ENCODE results near the gene DOK5. TPM values are rescaled to one million over a fixed set of nuclear protein-coding genes. Genes with fewer than 3 reads are reported as not detected.

The DOK5 gene
- total RNA-seq, 1 donor: 85.6 TPM

GRCh38 chr20:54646156-54646517 is 170.7 kb downstream of the DOK5 start:
- TF ChIP-seq, protein P1, sequence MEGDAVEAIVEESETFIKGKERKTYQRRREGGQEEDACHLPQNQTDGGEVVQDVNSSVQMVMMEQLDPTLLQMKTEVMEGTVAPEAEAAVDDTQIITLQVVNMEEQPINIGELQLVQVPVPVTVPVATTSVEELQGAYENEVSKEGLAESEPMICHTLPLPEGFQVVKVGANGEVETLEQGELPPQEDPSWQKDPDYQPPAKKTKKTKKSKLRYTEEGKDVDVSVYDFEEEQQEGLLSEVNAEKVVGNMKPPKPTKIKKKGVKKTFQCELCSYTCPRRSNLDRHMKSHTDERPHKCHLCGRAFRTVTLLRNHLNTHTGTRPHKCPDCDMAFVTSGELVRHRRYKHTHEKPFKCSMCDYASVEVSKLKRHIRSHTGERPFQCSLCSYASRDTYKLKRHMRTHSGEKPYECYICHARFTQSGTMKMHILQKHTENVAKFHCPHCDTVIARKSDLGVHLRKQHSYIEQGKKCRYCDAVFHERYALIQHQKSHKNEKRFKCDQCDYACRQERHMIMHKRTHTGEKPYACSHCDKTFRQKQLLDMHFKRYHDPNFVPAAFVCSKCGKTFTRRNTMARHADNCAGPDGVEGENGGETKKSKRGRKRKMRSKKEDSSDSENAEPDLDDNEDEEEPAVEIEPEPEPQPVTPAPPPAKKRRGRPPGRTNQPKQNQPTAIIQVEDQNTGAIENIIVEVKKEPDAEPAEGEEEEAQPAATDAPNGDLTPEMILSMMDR (IDR thresholded peaks at IDR 0.05; ENCODE audit: insufficient read depth, low read length): no peak
- no peak overlapping the region for H3K4me3 ChIP-seq (ENCODE audit: low read depth, low read length)
- no peak for DNase-seq (ENCODE audit: low read depth)

DNA sequence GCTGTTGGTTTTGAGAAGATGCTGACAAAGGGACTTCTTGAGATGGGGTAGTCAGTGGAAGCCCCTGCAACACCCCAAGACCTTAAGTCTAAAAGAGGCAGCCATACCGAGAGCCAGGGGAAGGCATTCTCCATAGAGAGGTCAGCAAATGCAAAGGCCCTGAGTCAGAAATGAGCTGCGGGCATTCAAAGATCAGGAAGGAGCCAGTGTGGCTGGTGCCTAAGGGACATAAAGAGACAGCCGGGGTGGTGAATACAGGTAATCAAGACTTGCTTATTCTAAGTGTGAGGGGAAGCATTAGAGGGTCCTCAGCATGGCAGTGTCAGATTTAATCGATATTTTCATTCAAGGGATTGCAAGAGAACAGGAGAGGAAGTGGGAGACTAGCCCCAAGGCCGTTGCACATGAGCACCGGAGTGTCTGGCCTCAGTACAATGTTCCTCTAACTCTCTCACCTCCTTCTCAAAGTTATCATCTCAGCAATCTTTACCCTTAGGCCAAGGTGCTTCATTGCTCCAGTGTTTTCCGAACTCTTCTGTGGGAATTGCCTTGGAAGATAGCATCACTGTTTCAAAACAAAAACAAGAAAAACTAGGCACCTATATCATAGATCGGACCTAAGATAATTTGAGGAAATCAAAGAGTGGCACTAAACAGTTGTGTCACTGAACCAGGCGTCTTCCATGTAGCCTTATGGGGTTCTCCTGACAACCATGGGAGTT is 173.2 kb downstream of the DOK5 start:
- no peak overlapping the region for H3K4me3 ChIP-seq (ENCODE audit: low read depth, low read length)
- TF ChIP-seq, protein P1 (IDR thresholded peaks at IDR 0.05; ENCODE audit: insufficient read depth, low read length): no peak
- DNase-seq (ENCODE audit: low read depth): no peak

DNA sequence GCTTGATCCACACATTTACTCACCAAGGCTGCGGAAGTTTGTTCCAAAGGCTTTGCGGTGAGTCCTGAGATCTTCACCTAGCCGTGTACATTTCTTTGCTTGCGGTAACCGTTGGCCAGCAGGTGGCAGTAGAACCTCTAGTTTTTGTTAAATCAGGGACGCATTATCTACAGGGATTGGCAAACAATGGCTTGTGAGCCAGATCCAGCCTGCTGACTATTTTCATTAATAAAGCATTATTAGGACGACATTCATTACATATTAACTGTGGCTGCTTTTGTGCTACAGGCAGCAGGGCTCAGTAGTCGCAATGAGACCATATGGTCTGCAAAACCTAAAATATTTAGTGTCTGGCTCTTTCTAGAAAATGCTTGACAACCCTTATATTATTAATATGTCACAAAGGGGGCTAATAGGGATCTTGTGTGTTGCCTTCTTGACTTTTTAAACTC is 174.1 kb downstream of the DOK5 start:
- no peak overlapping the region for H3K4me3 ChIP-seq (ENCODE audit: low read depth, low read length)
- DNase-seq (ENCODE audit: low read depth): peak; percentile 84
- TF ChIP-seq, protein P1 (IDR thresholded peaks at IDR 0.05; ENCODE audit: insufficient read depth, low read length): peak; percentile 79

GRCh38 chr20:54650052-54650719 is 174.8 kb downstream of the DOK5 start:
- no peak overlapping the region for H3K4me3 ChIP-seq (ENCODE audit: low read depth, low read length)
- DNase-seq (ENCODE audit: low read depth): peak; percentile 19
- TF ChIP-seq, protein P1 (IDR thresholded peaks at IDR 0.05; ENCODE audit: insufficient read depth, low read length): no peak

DNA sequence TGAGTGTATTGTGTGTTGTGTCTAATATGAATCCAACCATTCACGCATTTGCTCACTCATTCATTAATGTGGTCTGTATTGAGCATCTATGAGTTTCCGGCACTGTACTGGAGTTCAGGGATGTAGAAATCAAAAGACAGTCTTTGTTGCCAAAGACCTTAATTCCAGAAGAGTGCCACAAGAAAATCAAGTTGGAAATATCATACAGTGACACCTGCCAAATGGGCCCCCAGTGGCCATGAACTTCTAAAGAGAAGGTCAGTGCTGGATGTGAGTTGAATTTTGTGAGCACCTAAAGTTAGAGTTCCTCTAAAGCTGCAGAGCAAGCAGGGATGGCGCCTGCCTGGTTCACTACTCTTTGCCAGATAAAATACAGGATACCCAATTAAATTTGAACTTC is 175.9 kb downstream of the DOK5 start:
- no peak for DNase-seq (ENCODE audit: low read depth)
- TF ChIP-seq, protein P1 (IDR thresholded peaks at IDR 0.05; ENCODE audit: insufficient read depth, low read length): no peak
- H3K4me3 ChIP-seq (ENCODE audit: low read depth, low read length): no peak overlapping the region

DNA sequence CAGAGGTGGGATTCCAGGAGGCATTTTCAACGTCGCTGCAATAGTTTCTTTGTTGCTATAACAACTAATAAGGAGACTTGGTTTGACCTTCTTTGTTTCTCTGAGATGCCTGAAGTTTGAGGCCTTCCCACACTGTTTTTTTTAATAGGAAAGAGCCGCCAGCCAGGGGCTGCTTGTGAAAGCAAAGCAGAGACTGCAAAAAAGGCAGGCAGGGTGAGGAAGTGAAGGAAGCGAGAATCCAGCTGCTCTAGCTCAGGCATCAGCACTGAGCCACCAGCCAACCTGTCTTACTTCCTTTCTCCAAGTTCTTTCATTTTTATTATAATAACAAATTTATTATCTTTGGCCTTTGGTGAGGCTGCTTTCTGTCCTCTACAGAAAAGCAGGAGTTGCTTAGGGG is 179.1 kb downstream of the DOK5 start:
- H3K4me3 ChIP-seq (ENCODE audit: low read depth, low read length): no peak overlapping the region
- TF ChIP-seq, protein P1 (IDR thresholded peaks at IDR 0.05; ENCODE audit: insufficient read depth, low read length): no peak
- peak; percentile 31 for DNase-seq (ENCODE audit: low read depth)

Measured in fibroblast of the aortic adventitia (primary cell).